HG03135 (cell line): ENCODE results near the gene PLCH1.

ENCODE experiments used
- ATAC-seq: cut with Tn5 transposase; IDR thresholded peaks from one replicate; pipeline ENCODE4 v1.9.1; 2021; ENCODE audit warnings: mild to moderate bottlenecking, moderate library complexity; ENCODE audit not compliant: unreplicated experiment

Gene PLCH1

DNA sequence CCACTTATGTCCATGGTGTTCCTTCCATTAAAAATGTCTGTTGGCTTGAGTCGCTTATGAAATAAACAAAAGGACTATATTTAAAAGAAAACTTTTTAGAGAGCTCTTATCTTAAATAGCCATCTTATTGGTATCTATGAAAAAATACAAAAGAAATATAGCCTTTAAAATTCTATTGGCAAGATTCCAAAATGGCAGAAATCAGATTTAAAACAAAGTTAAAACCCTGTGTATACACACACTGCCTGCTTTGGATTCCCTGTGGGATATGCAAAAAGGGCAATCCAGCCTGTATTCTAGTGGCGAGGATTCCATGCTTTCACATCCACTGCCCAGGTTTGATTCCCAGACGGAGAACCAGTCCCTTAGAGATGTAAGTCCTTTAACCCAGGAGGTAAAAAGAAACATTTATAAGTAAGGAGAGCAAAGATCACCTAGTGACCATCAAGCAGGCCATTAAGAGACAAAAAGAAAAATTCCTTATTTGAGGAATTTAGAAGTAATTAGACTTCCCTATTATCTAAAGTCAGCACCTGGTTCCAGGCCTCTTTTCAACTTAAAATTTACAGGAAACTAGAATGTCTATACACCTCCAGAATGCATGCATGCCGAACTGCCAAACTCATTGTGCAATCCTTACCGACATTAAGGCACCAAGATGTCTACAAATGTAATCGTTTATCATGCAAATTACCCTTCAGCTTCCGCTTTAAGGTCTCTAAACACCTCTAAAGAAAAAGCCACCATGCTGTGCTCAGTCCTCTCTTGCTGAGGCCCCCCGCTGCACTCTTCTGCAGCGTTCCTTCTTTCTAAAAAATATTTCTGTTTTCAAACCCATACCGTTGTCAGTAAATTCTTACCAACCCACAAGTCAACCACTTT, 381.8 kb downstream of the PLCH1 start:
- no peak for ATAC-seq

DNA sequence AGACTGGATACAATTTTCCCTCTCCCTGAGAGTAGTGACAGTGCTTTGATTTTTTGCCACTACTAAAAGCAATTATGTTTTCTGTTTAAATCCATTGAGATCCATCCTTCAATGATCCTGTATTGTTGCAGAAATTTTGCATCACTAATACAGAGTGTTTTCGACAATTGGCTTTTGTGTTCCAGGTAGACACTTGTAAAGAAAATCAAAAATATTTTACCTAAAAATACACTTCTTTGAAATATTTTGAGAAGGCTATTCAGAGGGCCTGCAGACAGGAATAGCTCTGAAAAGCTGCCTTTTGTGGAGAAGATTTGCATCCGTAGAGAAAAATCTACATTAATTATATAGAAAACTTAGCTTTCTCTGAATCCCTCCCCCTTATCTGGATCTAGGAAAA, 384.6 kb downstream of the PLCH1 start:
- no peak for ATAC-seq

DNA sequence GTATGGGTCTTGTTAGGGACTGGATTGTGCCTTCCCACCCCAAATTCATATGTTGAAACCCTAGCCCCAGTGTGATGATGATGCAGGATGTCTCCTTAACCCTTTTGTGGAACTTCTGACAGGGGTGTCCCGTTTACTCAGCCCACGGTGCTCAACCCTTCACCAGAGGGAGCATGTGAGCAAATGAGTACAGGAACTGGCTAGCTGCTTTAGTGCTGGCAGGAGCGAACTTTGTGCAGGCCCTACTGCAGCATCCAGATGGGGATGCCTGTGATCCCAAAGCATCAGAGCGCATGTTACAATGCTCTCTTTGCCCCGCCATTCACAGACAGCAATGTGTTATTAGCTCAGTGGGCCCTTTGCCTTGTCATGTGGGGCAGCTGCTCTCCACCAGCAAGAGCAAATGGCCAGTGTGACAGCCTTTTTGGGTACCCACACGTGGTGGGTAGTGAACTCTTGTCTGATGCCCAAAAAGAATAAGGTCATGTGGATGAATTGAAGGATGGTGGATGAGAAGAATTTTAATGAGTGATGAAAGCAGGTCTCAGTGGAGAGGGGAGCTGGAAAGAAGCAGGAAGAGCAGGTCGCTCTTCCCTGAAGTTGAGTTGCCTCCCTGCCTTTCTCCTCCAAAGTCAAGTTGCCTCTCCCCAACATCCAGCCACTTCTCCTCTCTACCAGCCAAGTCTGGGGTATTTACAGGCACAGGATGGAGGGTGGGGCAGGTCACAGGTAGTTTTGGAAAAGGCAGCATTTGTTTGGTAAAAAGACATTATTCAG, 388.1 kb downstream of the PLCH1 start:
- no peak for ATAC-seq

DNA sequence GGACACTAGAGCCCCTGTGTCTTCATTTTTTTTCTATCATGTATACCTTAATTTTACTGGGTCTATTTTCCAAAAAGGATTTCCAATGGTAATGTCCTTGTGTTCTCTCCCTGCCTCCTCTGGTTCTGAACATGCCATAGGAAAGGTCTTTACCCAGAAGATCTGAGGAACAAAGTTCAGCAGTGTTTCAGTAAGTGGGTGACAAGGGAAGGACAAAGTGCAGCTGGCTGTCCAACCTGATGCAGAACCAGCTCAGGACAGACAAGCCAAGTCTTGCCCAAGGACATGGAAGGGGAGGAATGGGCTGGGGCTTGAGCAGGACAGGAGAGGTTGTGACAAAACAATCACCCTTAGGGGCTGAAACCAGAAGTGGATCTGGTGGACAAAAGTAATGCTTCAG, 390.2 kb downstream of the PLCH1 start:
- no peak for ATAC-seq

DNA sequence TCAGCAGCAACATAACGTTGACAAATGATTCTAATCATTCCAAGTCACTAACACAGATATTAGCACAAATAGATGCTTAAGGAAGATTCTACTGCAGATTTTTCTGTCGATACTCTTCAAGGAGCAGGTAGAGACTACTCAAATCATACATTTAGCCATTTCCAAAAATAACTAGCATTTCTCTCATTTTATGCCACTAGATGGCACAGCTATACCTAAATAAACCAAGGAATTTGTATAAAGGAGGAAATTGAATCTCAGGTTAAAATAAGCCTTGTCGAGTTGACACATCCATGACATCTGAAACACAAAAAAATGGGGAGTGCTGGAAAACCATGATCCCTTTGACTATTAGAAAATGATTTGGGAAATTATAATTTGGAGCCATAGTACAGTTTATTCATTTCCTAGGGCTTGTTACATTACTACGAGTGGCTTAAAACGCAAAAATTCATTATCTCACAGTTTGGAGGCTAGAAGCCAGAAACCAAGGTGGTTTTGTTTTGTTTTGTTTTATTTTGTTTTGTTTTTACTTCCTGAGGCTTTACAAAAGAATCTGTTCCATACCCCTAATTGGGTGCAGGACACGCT, 391.9 kb downstream of the PLCH1 start:
- no peak for ATAC-seq

DNA sequence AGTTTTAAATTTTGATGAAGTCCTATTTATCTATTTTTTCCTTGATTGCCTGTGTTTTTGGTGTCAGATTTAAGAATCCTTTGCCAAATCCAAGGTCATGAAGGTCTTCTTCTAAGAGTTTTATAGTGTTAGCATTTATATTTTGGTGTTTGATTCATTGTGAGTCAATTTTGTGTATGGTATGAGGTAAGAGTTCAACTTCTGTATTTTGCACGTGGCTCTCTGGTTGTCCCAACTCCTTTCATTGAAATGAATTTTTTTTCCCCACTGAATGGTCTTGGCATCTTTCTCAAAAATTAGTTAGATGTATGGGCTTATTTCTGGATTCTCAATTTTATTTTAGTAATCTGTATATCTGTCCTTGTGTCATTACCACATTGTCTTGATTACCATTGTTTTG, 394.3 kb downstream of the PLCH1 start:
- no peak for ATAC-seq

DNA sequence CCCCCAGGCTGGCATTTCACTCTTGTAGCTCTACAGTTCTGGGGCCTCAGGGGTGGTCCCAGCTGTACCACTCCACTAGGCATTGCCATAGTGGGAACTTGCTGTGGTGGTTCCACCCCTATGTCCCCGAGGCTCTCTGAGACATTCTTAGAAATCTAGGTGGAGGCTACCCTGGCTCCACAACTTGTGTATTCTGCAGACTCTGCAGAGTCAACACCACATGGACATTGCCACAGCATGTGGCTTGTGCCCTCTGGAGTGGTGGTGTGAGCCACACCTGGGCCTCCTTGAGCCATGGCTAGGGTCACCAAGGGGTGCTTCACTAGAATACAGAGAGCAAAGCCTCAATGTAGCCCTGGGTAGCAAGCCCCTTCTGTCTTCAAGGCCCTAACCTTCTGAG, 397.0 kb downstream of the PLCH1 start:
- no peak for ATAC-seq

DNA sequence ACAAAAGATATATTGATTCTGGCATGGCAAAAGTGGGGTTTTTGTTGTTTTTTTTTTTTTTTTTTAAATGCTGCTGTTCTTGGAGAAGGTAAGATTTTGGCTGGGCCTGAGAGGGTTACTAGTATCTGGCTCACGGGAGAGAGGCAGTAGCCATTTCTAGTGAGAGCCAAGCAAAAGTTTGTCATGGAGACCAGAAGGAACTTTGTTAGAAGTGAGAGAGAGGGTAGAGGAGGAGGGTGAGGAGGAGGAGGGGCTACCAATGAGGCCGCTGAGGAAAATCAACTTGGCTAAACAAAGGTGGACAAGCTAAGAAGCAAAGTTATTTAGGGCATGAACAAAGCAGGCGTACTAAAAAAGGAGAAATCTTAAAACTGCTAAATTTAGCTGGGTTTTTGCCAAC, 402.5 kb downstream of the PLCH1 start:
- ATAC-seq: no peak

DNA sequence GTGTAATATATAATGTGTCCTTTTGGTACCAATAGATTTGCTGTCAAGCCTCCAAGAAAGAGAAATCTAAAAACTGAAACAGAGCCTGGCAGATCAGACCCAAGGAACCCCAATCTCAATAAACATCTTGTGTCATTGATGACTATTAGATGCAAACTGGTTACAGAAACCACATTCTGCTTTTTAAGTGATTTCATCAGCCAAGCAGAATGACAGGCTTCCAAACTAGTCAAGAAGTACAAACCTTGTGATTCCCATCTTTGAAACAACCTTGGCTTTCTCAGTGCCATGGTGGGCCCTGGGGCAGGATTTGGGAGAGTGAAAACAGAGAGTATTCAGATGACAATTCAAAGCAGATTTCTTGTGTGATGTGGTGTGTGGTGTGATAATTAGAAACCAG, 405.8 kb downstream of the PLCH1 start:
- no peak for ATAC-seq

DNA sequence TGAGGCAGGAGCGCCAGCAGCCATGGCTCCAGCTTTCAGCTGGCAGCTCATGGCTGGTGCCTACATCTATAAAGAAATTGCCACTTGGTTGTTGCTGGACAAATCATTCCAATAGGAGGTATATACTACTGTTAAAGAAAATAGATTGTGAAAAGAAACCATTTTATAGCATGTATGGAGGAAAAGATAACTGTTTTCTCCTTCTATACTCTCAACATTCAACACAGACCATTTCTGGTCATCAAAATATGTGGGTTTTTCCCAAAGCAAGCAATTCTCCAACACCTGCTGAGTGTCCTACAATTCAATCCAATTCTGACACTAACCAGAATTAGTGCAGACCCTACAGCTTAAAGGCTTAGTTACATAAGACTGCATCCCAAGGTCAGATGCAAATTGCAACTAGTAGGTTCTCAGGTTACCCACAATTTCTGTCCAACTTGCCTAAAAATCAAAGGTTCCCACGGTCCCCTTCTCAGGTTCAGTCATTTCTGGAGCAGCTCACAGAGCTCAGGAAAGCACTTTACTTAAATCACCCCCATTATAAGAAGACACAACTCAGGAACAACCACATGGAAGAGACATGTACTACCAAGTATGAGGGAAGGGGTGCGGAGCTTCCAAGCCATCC, 409.0 kb downstream of the PLCH1 start:
- ATAC-seq: no peak

DNA sequence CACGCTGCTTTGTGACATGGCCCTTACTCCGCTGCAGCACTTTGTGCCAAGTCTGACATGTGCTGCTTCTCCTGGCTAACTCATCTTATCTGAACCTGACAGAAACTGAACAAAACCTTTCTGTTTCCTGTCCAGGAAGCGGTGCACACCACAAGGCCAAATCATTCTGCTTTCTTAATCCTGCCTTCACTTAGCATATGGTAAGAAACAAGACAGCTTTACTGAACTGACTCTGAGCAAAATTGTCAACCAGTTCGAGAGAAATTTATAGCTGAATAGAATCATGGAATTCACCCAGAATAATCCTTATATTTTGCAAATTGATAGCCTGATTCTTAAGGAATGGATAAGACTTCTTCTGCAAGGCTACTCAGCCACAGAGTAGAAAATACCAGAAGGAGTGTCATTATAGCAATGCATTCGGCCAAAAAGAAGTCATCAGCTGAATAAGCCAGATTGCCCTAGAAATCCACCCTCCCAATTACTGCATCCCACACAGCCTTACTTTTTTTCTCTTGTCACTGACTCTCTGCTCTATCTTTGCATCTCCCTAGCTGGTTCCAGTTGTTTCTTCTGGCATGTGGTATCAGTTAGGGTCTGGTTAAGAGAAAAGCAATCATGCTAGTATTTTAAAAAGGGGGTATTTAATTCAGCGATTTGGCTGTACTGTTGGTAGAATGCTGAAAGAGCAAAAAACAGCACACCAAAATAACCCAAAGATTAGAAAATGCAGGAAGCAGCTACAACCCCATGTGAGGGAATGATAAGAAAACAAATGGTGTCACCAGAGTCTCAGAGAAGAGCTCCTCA, 409.8 kb downstream of the PLCH1 start:
- ATAC-seq: peak; percentile 88

DNA sequence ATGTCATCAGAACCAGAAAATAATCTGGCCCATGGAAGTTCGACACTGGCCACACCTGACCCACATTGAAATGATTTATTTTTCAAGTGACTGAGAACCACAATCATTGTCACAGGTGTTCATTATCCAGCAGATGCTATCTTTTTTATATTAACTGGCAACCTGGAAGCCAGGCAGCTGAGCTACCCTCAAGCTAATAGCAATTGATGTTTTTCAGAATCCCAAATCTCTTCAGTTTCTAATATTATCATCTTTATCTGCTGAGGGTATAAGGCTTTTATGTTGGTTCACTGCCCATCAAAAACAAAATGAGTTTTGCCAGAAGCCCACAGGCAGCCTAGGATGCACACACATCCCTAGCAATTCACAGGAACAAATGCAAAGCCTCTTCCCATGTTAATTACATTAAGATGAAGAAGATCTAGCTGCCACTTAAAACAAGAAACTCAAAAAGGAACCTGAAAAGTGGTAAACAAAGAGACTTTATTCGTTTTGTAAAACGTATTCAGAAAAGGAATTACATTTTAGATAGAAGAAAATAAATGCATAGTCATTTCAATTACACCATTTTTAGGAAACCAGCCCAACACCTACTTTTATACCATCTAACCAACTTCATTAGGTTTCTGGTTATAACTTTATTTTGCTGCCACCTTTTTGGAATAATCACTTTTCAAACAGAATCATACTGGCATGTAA, 410.5 kb downstream of the PLCH1 start:
- ATAC-seq: no peak

DNA sequence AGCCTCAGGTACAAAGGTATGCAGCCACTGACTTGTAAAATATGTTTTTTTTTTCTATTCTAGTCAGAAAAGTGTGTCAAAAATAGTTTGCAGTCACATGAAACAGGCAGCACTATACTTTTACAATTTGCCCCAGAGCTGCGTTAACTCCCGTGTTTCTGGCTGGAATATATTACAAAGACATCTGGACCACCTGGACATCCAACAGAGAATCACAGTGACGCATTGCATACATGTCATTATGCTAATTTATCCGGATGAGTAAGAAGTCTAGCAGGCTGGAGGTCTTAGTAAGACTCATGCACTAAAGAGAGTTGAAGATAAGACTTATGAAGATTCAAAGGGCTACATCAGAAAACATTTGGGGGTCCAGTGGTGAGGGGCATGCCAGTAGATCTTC, 412.2 kb downstream of the PLCH1 start:
- ATAC-seq: no peak

DNA sequence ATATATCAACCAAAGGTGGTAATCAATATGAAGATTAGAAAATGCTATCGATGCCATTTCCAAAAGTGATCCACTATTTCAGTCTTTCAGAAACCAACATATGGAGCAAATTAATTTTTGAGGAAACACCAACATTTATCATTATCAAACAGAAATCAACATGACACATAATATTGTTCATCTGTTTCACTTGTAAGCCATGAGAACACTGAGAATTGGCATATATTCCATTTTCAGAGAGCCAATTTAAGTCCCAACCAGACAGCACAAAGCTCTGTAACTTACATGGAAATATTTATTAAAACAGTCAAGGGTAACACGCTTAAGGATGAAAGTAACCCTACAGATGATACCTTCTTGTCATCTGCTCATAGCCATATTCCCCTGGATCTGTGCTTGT, 413.8 kb downstream of the PLCH1 start:
- ATAC-seq: no peak

DNA sequence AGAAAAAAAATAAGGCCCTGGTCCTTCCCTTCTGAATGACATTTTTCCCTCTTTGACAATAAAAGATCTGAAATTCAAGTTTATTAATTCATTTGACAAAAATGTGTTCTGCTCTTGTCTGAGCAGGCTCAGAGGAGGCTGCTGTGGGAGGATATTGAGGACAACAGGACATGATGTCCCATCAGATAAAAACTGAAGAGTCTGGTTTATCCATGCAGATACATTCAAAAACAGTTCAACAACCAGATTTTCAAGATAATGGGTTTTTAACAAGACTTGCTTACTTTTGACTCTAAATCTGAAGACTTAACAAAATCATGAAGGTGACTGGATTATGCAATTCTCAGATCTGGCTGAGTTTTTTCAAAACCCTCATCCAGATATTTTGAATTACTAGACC, 414.5 kb downstream of the PLCH1 start:
- ATAC-seq: no peak

DNA sequence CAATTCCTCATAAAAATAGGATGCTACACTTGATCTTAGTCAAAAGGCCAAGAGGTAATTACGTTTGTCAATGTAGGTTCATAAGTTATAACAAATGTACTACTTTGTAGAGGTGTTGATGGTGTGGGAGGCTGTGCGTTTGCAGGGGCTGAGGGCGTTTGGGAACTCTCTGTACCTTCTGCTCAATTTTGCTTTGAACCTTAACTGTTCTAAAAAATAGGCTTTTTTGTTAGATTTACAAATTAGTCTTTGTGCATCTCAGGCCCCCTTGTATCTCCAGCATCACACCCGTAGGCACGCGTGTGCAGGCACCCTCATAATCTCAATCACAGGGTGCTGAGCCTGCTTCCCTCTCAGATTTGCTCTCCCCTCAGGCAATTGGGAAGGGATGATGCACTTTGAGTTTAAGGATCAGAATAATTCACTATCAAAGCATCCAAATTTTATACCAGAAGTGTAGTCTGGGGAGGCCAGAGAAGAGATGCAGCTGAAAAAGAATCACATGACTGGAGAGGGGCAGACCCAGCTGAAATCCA, 415.3 kb downstream of the PLCH1 start:
- ATAC-seq: no peak

DNA sequence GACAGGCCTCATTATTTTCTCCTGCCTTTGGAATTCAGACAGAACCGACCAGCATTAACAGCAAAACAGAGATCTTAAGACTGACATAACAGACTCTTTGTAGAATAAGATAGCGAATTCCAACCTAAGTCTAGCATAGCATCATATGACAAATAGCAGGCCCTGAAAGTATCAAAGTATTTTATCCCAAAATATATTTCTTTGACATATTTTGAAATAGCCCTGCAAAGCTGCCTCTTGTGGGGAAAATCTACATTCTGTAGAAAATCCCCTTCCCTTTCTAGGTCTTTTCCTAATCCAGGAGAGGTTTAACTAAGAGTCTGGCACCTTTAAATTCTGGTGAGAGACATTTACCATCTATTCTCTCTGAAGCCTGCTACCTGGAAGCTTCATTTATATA, 417.0 kb downstream of the PLCH1 start:
- no peak for ATAC-seq

DNA sequence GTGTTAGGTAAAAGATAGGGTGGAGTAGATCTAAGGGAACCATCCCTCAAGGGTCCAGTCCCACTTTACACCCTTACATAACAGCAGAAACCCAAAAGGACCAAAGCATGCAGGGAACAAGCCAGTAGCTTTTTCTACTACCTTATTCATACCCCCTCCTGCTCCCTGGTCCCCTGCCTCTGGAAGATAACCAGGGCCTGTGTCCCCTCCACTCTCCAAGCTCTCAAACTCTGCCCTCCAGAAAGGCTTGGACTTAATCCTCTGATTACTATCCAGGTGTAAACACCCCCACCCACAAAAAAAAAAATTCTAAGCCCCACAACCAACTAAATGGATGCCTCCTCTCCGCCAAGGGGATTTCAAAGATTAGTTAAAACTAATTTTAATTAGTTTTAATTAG, 417.4 kb downstream of the PLCH1 start:
- ATAC-seq: no peak

DNA sequence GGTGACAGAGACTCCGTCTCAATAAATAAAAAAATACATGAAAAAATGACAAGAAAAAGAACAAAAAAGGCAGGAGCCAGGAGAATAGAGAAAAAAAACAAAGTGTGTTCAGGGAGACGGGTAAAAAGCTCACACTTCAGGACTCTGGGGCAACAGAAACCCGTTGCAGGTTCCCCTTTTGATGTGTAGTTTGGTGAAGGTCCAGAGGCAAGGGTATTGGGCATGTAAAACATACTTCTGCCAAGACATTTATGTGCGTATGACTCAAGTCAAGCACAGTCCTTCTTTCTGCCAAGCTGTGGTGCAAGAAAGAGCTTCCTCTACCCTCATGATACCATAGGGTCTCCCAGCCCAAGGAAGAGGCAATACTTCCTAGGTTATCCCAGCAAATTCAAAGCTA, 418.0 kb downstream of the PLCH1 start:
- no peak for ATAC-seq

DNA sequence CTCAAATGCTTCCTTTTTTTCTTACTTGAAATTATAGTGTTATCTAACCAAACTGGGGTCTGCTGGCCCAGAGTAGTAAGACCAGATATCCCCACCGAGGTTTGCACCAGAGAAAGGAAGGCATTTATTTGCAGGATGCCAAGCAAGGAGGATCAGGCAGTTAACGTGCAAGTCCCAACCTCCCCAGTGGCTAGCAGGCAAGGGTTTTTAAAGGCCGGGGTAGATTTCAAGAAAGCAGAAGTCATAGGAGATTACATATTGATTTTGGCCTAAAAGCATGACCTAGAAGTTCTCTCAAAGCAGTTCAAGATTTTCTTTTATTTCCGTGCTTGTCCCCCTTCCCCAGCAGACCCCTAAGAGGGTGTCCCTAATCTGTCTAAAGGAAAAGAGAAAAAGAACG, 418.6 kb downstream of the PLCH1 start:
- ATAC-seq: no peak
